H1 (cell line): ENCODE measurements around the gene CRTAP. TPM values are rescaled to one million over a fixed set of nuclear protein-coding genes. Genes with fewer than 3 reads are reported as not detected.

Experiments
- CTCF ChIA-PET: fragments of 300-600 bp; sonication (Branson Sonifier 250); formaldehyde crosslinking; loops from one replicate; lab custom pipeline; 2021; ENCODE audit not compliant: partially characterized antibody; lab: Charles Lee
- POLR2A ChIA-PET: fragments of 300-600 bp; sonication (Branson Sonifier 250); formaldehyde crosslinking; loops from one replicate; lab custom pipeline; 2021; ENCODE audit warnings: inconsistent platforms; ENCODE audit not compliant: partially characterized antibody; lab: Charles Lee
- DNase-seq, 2 experiments: peaks; one replicate each; pipeline versions ENCODE4 v3.0.0 to v3.0.0-alpha.2; 2010 to 2022; ENCODE audit warnings: low spot score in 2 of 2, low read depth in 1 of 2, mixed read lengths in 1 of 2
- FAIRE-seq: peaks from 2 replicates; lab custom pipeline; 2011; peaks lifted over from hg19 to GRCh38; lab: Jason Lieb, UNC
- H2AFZ ChIP-seq: 2 replicates; pipeline ENCODE4 v1.8.1; 2012; ENCODE audit warnings: low read length, inconsistent platforms
- H2AK5ac ChIP-seq: 2 replicates; pipeline ENCODE4 v1.6.1; 2013; ENCODE audit warnings: low read depth, low read length
- H2BK120ac ChIP-seq: replicated peaks from 2 replicates; pipeline ENCODE3; 2013; ENCODE audit warnings: low read depth, low read length, inconsistent platforms
- H2BK12ac ChIP-seq: 2 replicates; pipeline ENCODE4 v1.6.1; 2013; ENCODE audit warnings: low read depth, low read length
- H2BK15ac ChIP-seq: 2 replicates; pipeline ENCODE4 v1.6.1; 2013; ENCODE audit warnings: low read length
- H2BK20ac ChIP-seq: 2 replicates; pipeline ENCODE4 v1.6.1; 2013; ENCODE audit warnings: low read length
- H2BK5ac ChIP-seq: 2 replicates; pipeline ENCODE4 v1.6.1; 2013; ENCODE audit warnings: low read depth, low read length
- H3K14ac ChIP-seq: 2 replicates; pipeline ENCODE4 v1.6.1; 2013; ENCODE audit warnings: inconsistent platforms; ENCODE audit not compliant: insufficient read length
- H3K18ac ChIP-seq: 2 replicates; pipeline ENCODE4 v1.6.1; 2013; ENCODE audit warnings: low read length; ENCODE audit errors: extremely low read depth
- H3K23ac ChIP-seq: 2 replicates; pipeline ENCODE4 v1.6.1; 2013; ENCODE audit warnings: inconsistent platforms; ENCODE audit not compliant: insufficient read length
- H3K23me2 ChIP-seq: 2 replicates; pipeline ENCODE4 v1.6.1; 2013; ENCODE audit warnings: low read depth, low read length
- H3K27ac ChIP-seq: 2 replicates; pipeline ENCODE4 v1.6.1; 2011; ENCODE audit warnings: low read depth, low read length, inconsistent platforms
- H3K27me3 ChIP-seq, 4 experiments: replicated peaks in 1 of 4; 1 replicate in 1 of 4; 2 replicates in 3 of 4; pipeline versions ENCODE4 v1.6.1 to v1.8.1; 2011 to 2013; ENCODE audit warnings: low read length in 3 of 4, mild to moderate bottlenecking in 3 of 4, inconsistent platforms in 2 of 4, mixed read lengths in 2 of 4, moderate library complexity in 1 of 4; ENCODE audit not compliant: control insufficient read depth in 3 of 4, insufficient read depth in 3 of 4; ENCODE audit errors: extremely low read depth in 1 of 4
- H3K36me3 ChIP-seq, 4 experiments: 2 replicates each; pipeline versions ENCODE4 v1.6.1 to v1.8.1; 2011 to 2013; ENCODE audit warnings: mild to moderate bottlenecking in 4 of 4, low read length in 3 of 4, moderate library complexity in 2 of 4, control low read depth in 1 of 4, inconsistent platforms in 1 of 4; ENCODE audit not compliant: insufficient read depth in 4 of 4, control insufficient read depth in 2 of 4
- H3K4ac ChIP-seq: replicated peaks from 2 replicates; pipeline ENCODE3; 2013; ENCODE audit warnings: low read length, low read depth, mixed read lengths, inconsistent platforms; ENCODE audit not compliant: insufficient read length
- H3K4me1 ChIP-seq, 4 experiments: replicated peaks in 1 of 4; 1 replicate in 1 of 4; 2 replicates in 3 of 4; pipeline versions ENCODE4 v1.6.1 to v1.8.1; 2011 to 2013; ENCODE audit warnings: low read length in 3 of 4, inconsistent platforms in 2 of 4, mixed read lengths in 1 of 4; ENCODE audit not compliant: insufficient read depth in 4 of 4, control insufficient read depth in 3 of 4
- H3K4me2 ChIP-seq, 2 experiments: 2 replicates each; pipeline versions ENCODE4 v1.6.1 to v1.8.1; 2011 to 2013; ENCODE audit warnings: low read depth in 2 of 2, low read length in 2 of 2, control low read depth in 1 of 2, inconsistent platforms in 1 of 2, mild to moderate bottlenecking in 1 of 2; ENCODE audit not compliant: insufficient read depth in 1 of 2
- H3K4me3 ChIP-seq, 4 experiments: fragments of 200-600, 300-600 bp in 1 of 4; sonication (generic), shearing (Covaris generic), sonication (Bioruptor Twin) in 1 of 4; 2 replicates each; pipeline versions ENCODE4 v1.5.1 to v1.8.1; 2011 to 2016; ENCODE audit warnings: low read length in 4 of 4, low read depth in 3 of 4, control low read depth in 2 of 4, inconsistent platforms in 2 of 4, mild to moderate bottlenecking in 2 of 4, mixed read lengths in 1 of 4, moderate library complexity in 1 of 4; ENCODE audit not compliant: insufficient read depth in 2 of 4; ENCODE audit errors: extremely low read depth in 1 of 4
- H3K56ac ChIP-seq: replicated peaks from 2 replicates; pipeline ENCODE3; 2013; ENCODE audit warnings: low read depth, mild to moderate bottlenecking, mixed read lengths, low read length, inconsistent platforms; ENCODE audit not compliant: insufficient read length
- H3K79me1 ChIP-seq: 2 replicates; pipeline ENCODE4 v1.6.1; 2013; ENCODE audit warnings: low read depth, low read length, control low read depth
- H3K79me2 ChIP-seq, 2 experiments: 2 replicates each; pipeline versions ENCODE4 v1.6.1 to v1.8.1; 2012 to 2013; ENCODE audit warnings: low read length in 2 of 2, mild to moderate bottlenecking in 2 of 2, inconsistent platforms in 1 of 2; ENCODE audit not compliant: insufficient read depth in 2 of 2, control insufficient read depth in 1 of 2
- H3K9ac ChIP-seq, 4 experiments: replicated peaks in 1 of 4; 1 replicate in 1 of 4; 2 replicates in 3 of 4; pipeline versions ENCODE4 v1.6.1 to v1.8.1; 2011 to 2013; ENCODE audit warnings: low read depth in 3 of 4, low read length in 3 of 4, control low read depth in 2 of 4, mild to moderate bottlenecking in 2 of 4, moderate library complexity in 2 of 4, inconsistent platforms in 1 of 4; ENCODE audit errors: extremely low read depth in 1 of 4
- H3K9me3 ChIP-seq, 2 experiments: 2 replicates each; pipeline versions ENCODE4 v1.6.1 to v1.8.1; 2012 to 2013; ENCODE audit warnings: mild to moderate bottlenecking in 2 of 2, moderate library complexity in 2 of 2, control low read depth in 1 of 2, inconsistent platforms in 1 of 2, low read depth in 1 of 2, low read length in 1 of 2, mixed read lengths in 1 of 2; ENCODE audit not compliant: insufficient read depth in 2 of 2
- H4K20me1 ChIP-seq, 2 experiments: replicated peaks in 1 of 2; 2 replicates each; pipeline versions ENCODE3 to v1.8.1; 2011 to 2013; ENCODE audit warnings: inconsistent platforms in 2 of 2, low read length in 2 of 2, mild to moderate bottlenecking in 1 of 2; ENCODE audit not compliant: insufficient read depth in 2 of 2, control insufficient read depth in 1 of 2
- H4K5ac ChIP-seq: 2 replicates; pipeline ENCODE4 v1.6.1; 2013; ENCODE audit warnings: low read length, low read depth, mixed read lengths, inconsistent platforms; ENCODE audit not compliant: insufficient read length
- H4K8ac ChIP-seq: 2 replicates; pipeline ENCODE4 v1.8.0; 2013; ENCODE audit warnings: mild to moderate bottlenecking, moderate library complexity, low read length, inconsistent platforms; ENCODE audit not compliant: insufficient read depth; ENCODE audit errors: extremely low read depth
- H4K91ac ChIP-seq: replicated peaks from 2 replicates; pipeline ENCODE3; 2013; ENCODE audit warnings: low read length, mixed read lengths, inconsistent platforms; ENCODE audit not compliant: insufficient read length
- ASH2L ChIP-seq: fragments of 200-600, 300-600 bp; sonication (generic); IDR thresholded peaks from one replicate; pipeline ENCODE4 v1.7.1; 2017; ENCODE audit warnings: low read length
- BACH1 ChIP-seq: IDR thresholded peaks from 2 replicates; pipeline ENCODE4 v1.6.1; 2012; ENCODE audit warnings: low read length, improper control_type of control experiment
- BRCA1 ChIP-seq: IDR thresholded peaks from 2 replicates; pipeline ENCODE4 v1.6.1; 2012; ENCODE audit warnings: low read depth, low read length, improper control_type of control experiment
- CEBPB ChIP-seq: IDR thresholded peaks from 2 replicates; pipeline ENCODE4 v1.6.1; 2012; ENCODE audit warnings: low read depth, low read length
- EGR1 ChIP-seq: IDR thresholded peaks from 2 replicates; pipeline ENCODE4 v1.6.1; 2011; ENCODE audit warnings: low read depth, low read length, borderline replicate concordance
- PHF8 ChIP-seq: fragments of 200-600 bp; sonication (generic); conservative IDR thresholded peaks from 2 replicates; pipeline ENCODE4 v1.7.1; 2012; ENCODE audit warnings: low read depth, mild to moderate bottlenecking, inconsistent platforms, low read length, moderate library complexity
- SP4 ChIP-seq: IDR thresholded peaks from 2 replicates; pipeline ENCODE4 v1.6.1; 2012; ENCODE audit warnings: low read length, inconsistent platforms
- TAF1 ChIP-seq: IDR thresholded peaks from 2 replicates; pipeline ENCODE4 v1.6.1; 2011; ENCODE audit warnings: mild to moderate bottlenecking, low read depth, low read length
- YY1 ChIP-seq: IDR thresholded peaks from 2 replicates; pipeline ENCODE4 v1.6.1; 2011; ENCODE audit warnings: low read depth, mild to moderate bottlenecking, low read length
- WGBS, 2 experiments: shearing (Covaris generic) in 1 of 2; methylation state at CpG; one replicate each; pipeline versions ENCODE4 v1.1.6 to v1.1.7; 2013 to 2015; ENCODE audit warnings: low lambda C conversion rate in 2 of 2, mixed read lengths in 2 of 2, inconsistent platforms in 1 of 2, low coverage in 1 of 2, missing lambda C conversion rate in 1 of 2; ENCODE audit not compliant: insufficient replicate concordance in 2 of 2, insufficient coverage in 1 of 2, insufficient read length in 1 of 2; ENCODE audit errors: extremely low coverage in 1 of 2, missing lambda C conversion rate in 1 of 2; 5-methylcytosine and 5-hydroxymethylcytosine counted together
- polyA plus RNA-seq, 7 experiments: library from polyadenylated mRNA; depleted of rRNA in 3 of 7; stranded (reverse) in 5 of 7; unstranded in 2 of 7; fragments of >200 nt in 5 of 7; fragments of 200-250 nt in 2 of 7; gene quantifications; 1 replicate in 5 of 7; 2 replicates in 1 of 7; 4 replicates in 1 of 7; pipeline versions ENCODE4 v1.2.1 to v1.2.3, GENCODE V29; 2011 to 2013; ENCODE audit warnings: missing spikeins in 2 of 7, mixed read lengths in 2 of 7
- total RNA-seq: library from RNA; stranded (reverse); fragmentation: NEBNext Ultra II Directional; extraction: Animal tissue kit (Norgen Biotek cat#: 25700); gene quantifications from 2 replicates; pipeline ENCODE4 v1.2.1, GENCODE V29; 2021

The CRTAP gene
- total and polyA plus RNA-seq, 2 of the 8 experiments (the other 6 are each of a cell fraction or from before 2014, with no cell fraction given) = 159 to 188 TPM

DNA sequence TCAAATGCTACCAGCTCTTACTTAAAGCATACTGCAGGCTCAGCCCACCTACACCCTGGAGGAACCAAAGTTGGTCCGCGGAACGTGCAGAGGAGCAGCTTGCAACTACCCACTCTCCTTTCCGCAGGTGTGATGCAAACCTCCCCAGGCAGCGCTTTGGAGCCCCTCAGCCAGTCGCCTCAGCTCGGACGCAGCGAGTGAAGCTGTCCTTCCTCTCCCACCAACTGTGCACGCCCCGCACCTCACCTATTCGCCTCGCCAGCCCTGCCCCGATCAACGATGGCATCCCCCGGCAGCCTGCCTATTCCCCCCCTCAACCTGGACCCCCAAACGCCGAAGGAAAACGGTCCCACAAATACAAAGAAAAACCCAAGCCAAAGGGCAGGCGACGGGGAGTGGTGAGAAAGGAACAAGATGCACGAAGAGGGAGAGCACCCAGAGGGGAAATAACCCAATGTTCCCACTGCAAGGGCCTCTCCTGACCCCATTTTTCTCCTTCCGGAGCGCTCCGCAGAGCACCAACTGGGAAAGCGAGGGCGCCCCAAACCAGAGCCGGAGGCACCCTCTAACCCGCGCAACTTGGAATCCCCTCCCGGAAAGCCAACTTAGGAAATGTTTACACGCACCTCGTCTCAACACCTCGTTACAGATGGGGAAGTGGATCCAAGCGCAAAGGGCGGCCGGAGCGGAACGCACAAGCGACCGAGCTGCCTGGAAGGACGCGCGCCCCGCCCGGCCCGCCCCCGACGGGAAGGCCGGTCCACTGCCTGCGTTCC is 17.5 kb upstream of the CRTAP start:
- Histone ChIP-seq H3K18ac (0 out of 2 replicates have a peak overlapping the region, but pooled peaks have one; percentile 55), H2BK120ac (no peak overlapping the region), H3K36me3 (peaks cover 3 to 9% (median 7%) of the 10 kb centered on the region in 4 experiments; a peak in 6 of 8 replicates), H3K79me2 (peaks cover 0 to 27% of the 10 kb centered on the region in 2 experiments; a peak in 2 of 4 replicates), H3K23ac (no peak overlapping the region), H4K8ac (peak overlapping the region; percentile 91), H2BK20ac (no peak overlapping the region), H3K56ac (no peak overlapping the region), H3K27ac (no peak overlapping the region; the same call in 1 of the 2 replicates), H2AFZ (peak overlapping the region; percentile 94), H2BK15ac (0 out of 2 replicates have a peak overlapping the region, but pooled peaks have one; percentile 46), H4K5ac (peak overlapping the region; percentile 13), H3K4me1 (peaks cover 0 to 3% (median 2%) of the 10 kb centered on the region in 4 experiments; a peak in 4 of 7 replicates), H4K20me1 (peaks cover 0 to 14% of the 10 kb centered on the region in 2 experiments), H3K23me2 (peaks cover 10% of the 10 kb centered on the region), H3K79me1 (peaks cover 19% of the 10 kb centered on the region), H3K4ac (no peak overlapping the region), H3K4me2 (peak overlapping the region; percentile 82 to 87), H3K27me3 (no peaks in the 10 kb centered on the region; a peak in 2 of 7 replicates), H2AK5ac (no peak overlapping the region), H4K91ac (no peak overlapping the region), H2BK12ac (0 out of 2 replicates have a peak overlapping the region, but pooled peaks have one; percentile 9), H3K14ac (no peak overlapping the region), H2BK5ac (peak overlapping the region; percentile 52; the same call in 1 of the 2 replicates), H3K4me3 (peak overlapping the region; percentile 68 to 90 (median 86)), H3K9ac (peak overlapping the region; percentile 10 to 66 (median 64)), H3K9me3 (no peaks in the 10 kb centered on the region)
- TF ChIP-seq ASH2L = peak; percentile 16
- no peak for TF ChIP-seq CEBPB
- TF ChIP-seq BRCA1 = no peak
- TF ChIP-seq TAF1 = peak; percentile 8; the same call in 1 of the 2 replicates
- peak; percentile 12; the same call in 1 of the 2 replicates for TF ChIP-seq PHF8
- TF ChIP-seq SP4 = no peak
- TF ChIP-seq YY1 = 0 out of 2 replicates have a peak, but pooled peaks have one; percentile 9
- no peak for TF ChIP-seq EGR1
- no peak for TF ChIP-seq BACH1
- ChIA-PET CTCF (interaction anchor here (0.9 to 3.6 kb wide), 5 partner anchors 14 to 149 kb away, joined by 3 to 33 read pairs (median 3); no protein-coding TSS in a partner anchor), POLR2A (interaction anchor here (1.1 to 1.7 kb wide), 6 partner anchors 10 to 285 kb away, joined by 3 to 8 read pairs (median 4); partner anchors contain the start of gene SUSD5)
- DNase-seq (peak in 1 of 2 experiments; percentile 58), FAIRE-seq (no peak)
- 1% methylated on average over 36 of the region's 51 CpGs; no CpG with 5 or more reads in 1 of the 2 experiments for WGBS, 2 experiments
